Retinal pigment epithelial cell (primary cell): ENCODE data around the gene THAP12.

Source experiments
- DNase-seq: peaks from one replicate; pipeline ENCODE4 v3.0.0-alpha.2; 2010; ENCODE audit warnings: low read depth
- H3K4me3 ChIP-seq: 2 replicates; pipeline ENCODE4 v1.5.1; 2011; ENCODE audit warnings: mild to moderate bottlenecking, low read length, control low read depth, moderate library complexity
- CTCF ChIP-seq: conservative IDR thresholded peaks from 2 replicates; pipeline ENCODE4 v1.5.1; 2011; ENCODE audit warnings: low read depth, low read length, control low read depth, inconsistent platforms

THAP12 gene, protein sequence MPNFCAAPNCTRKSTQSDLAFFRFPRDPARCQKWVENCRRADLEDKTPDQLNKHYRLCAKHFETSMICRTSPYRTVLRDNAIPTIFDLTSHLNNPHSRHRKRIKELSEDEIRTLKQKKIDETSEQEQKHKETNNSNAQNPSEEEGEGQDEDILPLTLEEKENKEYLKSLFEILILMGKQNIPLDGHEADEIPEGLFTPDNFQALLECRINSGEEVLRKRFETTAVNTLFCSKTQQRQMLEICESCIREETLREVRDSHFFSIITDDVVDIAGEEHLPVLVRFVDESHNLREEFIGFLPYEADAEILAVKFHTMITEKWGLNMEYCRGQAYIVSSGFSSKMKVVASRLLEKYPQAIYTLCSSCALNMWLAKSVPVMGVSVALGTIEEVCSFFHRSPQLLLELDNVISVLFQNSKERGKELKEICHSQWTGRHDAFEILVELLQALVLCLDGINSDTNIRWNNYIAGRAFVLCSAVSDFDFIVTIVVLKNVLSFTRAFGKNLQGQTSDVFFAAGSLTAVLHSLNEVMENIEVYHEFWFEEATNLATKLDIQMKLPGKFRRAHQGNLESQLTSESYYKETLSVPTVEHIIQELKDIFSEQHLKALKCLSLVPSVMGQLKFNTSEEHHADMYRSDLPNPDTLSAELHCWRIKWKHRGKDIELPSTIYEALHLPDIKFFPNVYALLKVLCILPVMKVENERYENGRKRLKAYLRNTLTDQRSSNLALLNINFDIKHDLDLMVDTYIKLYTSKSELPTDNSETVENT

DNA sequence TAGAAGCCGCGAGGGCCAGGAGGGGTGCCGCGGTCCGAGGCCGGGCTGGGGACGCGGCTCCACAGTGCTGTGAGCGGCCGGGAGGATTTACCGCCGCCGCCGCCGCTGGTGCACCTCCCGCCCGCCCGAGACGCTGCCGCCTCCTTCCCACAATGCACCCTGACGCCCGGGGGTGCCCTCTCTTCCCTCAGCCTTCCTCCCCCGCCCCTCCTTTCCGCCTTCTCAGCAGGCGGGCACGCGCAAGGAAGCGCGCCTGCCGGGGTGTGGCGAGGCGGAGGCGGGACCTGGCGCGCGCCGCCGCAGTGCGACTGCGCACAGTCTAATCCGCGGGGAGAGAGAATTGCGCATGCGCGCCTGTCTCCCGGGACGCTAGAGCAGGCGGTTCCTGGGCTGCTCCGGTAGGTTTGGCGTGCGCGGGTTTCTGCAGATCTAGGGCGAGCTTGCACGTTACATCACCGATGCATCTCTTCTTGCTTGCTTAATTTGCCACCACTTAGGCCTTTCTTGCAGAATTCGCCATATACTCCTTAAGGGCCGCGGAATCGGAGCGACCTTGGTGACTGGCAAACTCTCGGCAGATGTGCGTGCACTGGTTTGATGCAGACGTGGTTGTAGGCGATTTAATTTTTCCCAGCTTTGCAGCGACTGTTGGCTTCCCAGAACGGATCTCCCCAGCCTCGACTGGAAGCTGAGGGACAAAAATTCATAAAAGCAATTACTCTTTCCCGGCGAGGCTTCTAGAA is at the start of gene THAP12, which contains the start of gene GVQW3:
Gene THAP12, minus strand, starts transcription at position 156 of the 743 bp plus-strand sequence. CDS start 296 bp downstream, outside the sequence.
Gene GVQW3, plus strand, starts transcription at position 347 of the 743 bp plus-strand sequence. CDS start 506 bp downstream, outside the sequence.
- peak within 1 kb of the TSS; percentile 79 for H3K4me3 ChIP-seq
- no peak for TF ChIP-seq CTCF
- DNase-seq, result peak; percentile 89

DNA sequence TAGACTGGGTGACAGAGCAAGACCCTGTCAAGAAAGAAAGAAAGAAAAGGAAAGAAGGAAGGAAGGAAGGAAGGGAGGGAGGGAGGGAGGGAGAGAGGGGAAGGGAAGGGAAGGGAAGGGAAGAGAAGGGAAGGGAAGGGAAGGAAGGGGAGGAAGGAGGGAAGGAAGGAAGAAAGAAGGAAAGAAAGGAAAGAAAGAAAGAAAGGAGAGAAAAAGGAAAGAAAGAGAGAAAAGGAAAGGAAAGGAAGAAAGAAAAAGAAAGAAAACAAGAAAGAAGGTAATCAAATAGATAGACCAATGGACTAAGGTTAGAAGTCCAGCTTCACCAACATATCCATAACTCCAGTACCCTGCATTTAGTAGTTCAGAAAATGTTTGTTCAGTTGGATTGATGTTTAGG is 45.7 kb upstream of the THAP12 start:
- DNase-seq, result no peak
- no peak overlapping the region for H3K4me3 ChIP-seq
- TF ChIP-seq CTCF, result no peak

- DNase-seq, result no peak
- no peak for TF ChIP-seq CTCF
- H3K4me3 ChIP-seq, result no peak overlapping the region
Observed at GRCh38 chr11:76424891-76425290, 44.0 kb upstream of the THAP12 start.

GRCh38 chr11:76424379-76424778 is 43.4 kb upstream of the THAP12 start:
- H3K4me3 ChIP-seq, result no peak overlapping the region
- TF ChIP-seq CTCF, result no peak
- DNase-seq, result no peak

GRCh38 chr11:76419896-76420295 is 39.0 kb upstream of the THAP12 start:
- H3K4me3 ChIP-seq, result no peak overlapping the region
- peak; percentile 61 for TF ChIP-seq CTCF
- DNase-seq, result no peak

- DNase-seq, result no peak
- TF ChIP-seq CTCF, result no peak
- no peak overlapping the region for H3K4me3 ChIP-seq
Observed at GRCh38 chr11:76415073-76415472, 34.1 kb upstream of the THAP12 start.
